GM23338 (cell line): ENCODE results near the gene TNFRSF19. TPM values are rescaled to one million over a fixed set of nuclear protein-coding genes. Genes with fewer than 3 reads are reported as not detected.

Source experiments
- ATAC-seq: fragments of 200-7000 bp; cut with Tn5 transposase; 3 replicates; pipeline ENCODE4 v1.9.1; 2020
- DNase-seq: peaks from one replicate; pipeline ENCODE4 v3.0.0-alpha.2; 2015; ENCODE audit warnings: low spot score
- H2AFZ ChIP-seq: fragments of 200-600 bp; sonication (generic); 2 replicates; pipeline ENCODE4 v1.8.0; 2016; ENCODE audit warnings: antibody characterized with exemption, mild to moderate bottlenecking, moderate library complexity
- H3F3A ChIP-seq: fragments of 200-600 bp; sonication (generic); replicated peaks from 2 replicates; pipeline ENCODE4 v1.8.0; 2017; ENCODE audit warnings: antibody characterized with exemption, mixed run types, low read depth
- H3K27ac ChIP-seq: fragments of 200-600 bp; sonication (generic); 2 replicates; pipeline ENCODE4 v1.6.1; 2016; ENCODE audit warnings: low read depth
- H3K27me3 ChIP-seq: fragments of 200-600 bp; sonication (generic); 2 replicates; pipeline ENCODE4 v1.8.0; 2016; ENCODE audit warnings: mild to moderate bottlenecking, mixed run types, moderate library complexity; ENCODE audit not compliant: insufficient read depth
- H3K36me3 ChIP-seq: fragments of 200-600 bp; sonication (generic); 2 replicates; pipeline ENCODE4 v1.8.0; 2016; ENCODE audit warnings: mild to moderate bottlenecking; ENCODE audit not compliant: insufficient read depth
- H3K4me1 ChIP-seq: fragments of 200-600 bp; sonication (generic); 2 replicates; pipeline ENCODE4 v1.8.0; 2016; ENCODE audit warnings: mild to moderate bottlenecking, moderate library complexity; ENCODE audit not compliant: insufficient read depth
- H3K4me2 ChIP-seq: fragments of 200-600 bp; sonication (generic); 2 replicates; pipeline ENCODE4 v1.7.1; 2017; ENCODE audit warnings: mixed run types
- H3K4me3 ChIP-seq: fragments of 200-600 bp; sonication (generic); 2 replicates; pipeline ENCODE4 v1.6.1; 2016; ENCODE audit warnings: mixed run types
- H3K79me2 ChIP-seq: fragments of 200-600 bp; sonication (generic); replicated peaks from 2 replicates; pipeline ENCODE4 v1.8.0; 2017; ENCODE audit warnings: mild to moderate bottlenecking; ENCODE audit not compliant: insufficient read depth
- H3K9me2 ChIP-seq: fragments of 200-600 bp; sonication (generic); 2 replicates; pipeline ENCODE4 v1.8.0; 2017; ENCODE audit not compliant: insufficient read depth
- H4K20me1 ChIP-seq: fragments of 200-600 bp; sonication (generic); replicated peaks from 2 replicates; pipeline ENCODE4 v1.8.0; 2017; ENCODE audit warnings: mild to moderate bottlenecking; ENCODE audit not compliant: insufficient read depth
- H3K27ac Mint-ChIP-seq: 2 replicates; pipeline ENCODE4 v1.8.0; 2020; ENCODE audit warnings: inconsistent platforms, mild to moderate bottlenecking, moderate library complexity, mixed read lengths
- H3K27me3 Mint-ChIP-seq: 3 replicates; pipeline ENCODE4 v1.8.0; 2022; ENCODE audit warnings: low read depth, mild to moderate bottlenecking, moderate library complexity, mixed read lengths, inconsistent platforms; ENCODE audit not compliant: insufficient read depth, poor library complexity
- H3K36me3 Mint-ChIP-seq: 3 replicates; pipeline ENCODE4 v1.8.0; 2021; ENCODE audit warnings: low read depth, mild to moderate bottlenecking, inconsistent platforms, moderate library complexity, mixed read lengths
- H3K4me1 Mint-ChIP-seq: 3 replicates; pipeline ENCODE4 v1.8.0; 2020; ENCODE audit warnings: mild to moderate bottlenecking, inconsistent platforms, mixed read lengths
- H3K4me3 Mint-ChIP-seq: 3 replicates; pipeline ENCODE4 v1.8.0; 2021; ENCODE audit warnings: moderate library complexity, mild to moderate bottlenecking, inconsistent platforms, mixed read lengths
- H3K9me3 Mint-ChIP-seq: 3 replicates; pipeline ENCODE4 v1.8.0; 2020; ENCODE audit warnings: moderate library complexity, mild to moderate bottlenecking, inconsistent platforms, mixed read lengths
- CTCF ChIP-seq, 2 experiments: fragments of 200-600 bp in 1 of 2; sonication (generic) in 1 of 2; conservative IDR thresholded peaks; 2 replicates each; pipeline versions ENCODE4 v1.5.1 to v1.6.1; 2016 to 2017; ENCODE audit warnings: antibody characterized with exemption in 2 of 2, low read depth in 2 of 2, mild to moderate bottlenecking in 2 of 2, moderate library complexity in 1 of 2
- ETS1 ChIP-seq: IDR thresholded peaks from 2 replicates; pipeline ENCODE4 v1.6.1; 2016; ENCODE audit warnings: antibody characterized with exemption
- EZH2 ChIP-seq: fragments of 200-600 bp; sonication (generic); IDR thresholded peaks from one replicate; pipeline ENCODE4 v1.8.0; 2017; ENCODE audit warnings: antibody characterized with exemption, mild to moderate bottlenecking, low read depth; ENCODE audit not compliant: unreplicated experiment
- NANOG ChIP-seq: IDR thresholded peaks from 2 replicates; pipeline ENCODE4 v1.6.1; 2016; ENCODE audit warnings: antibody characterized with exemption, borderline replicate concordance
- POLR2AphosphoS5 ChIP-seq: IDR thresholded peaks from 2 replicates; pipeline ENCODE4 v1.6.1; 2016; ENCODE audit warnings: antibody characterized with exemption, low read depth
- ZNF114 ChIP-seq: fragments of 250-450 bp; sonication (Bioruptor Pico); IDR thresholded peaks from 2 replicates; pipeline ENCODE4 v1.5.0; 2020; ENCODE audit warnings: mild to moderate bottlenecking, moderate library complexity
- ZNF462 ChIP-seq: fragments of 250-450 bp; sonication (Bioruptor Pico); IDR thresholded peaks from 2 replicates; pipeline ENCODE4 v1.5.0; 2020; ENCODE audit warnings: mild to moderate bottlenecking, moderate library complexity
- polyA plus RNA-seq: library from polyadenylated mRNA; unstranded; fragments of >200 nt; fragmentation: Nextera tagmentation; extraction: Ambion mirVana; gene quantifications from 2 replicates; pipeline ENCODE4 v1.2.1, GENCODE V29; 2016
- total RNA-seq: library from RNA; depleted of rRNA; stranded (reverse); fragments of >200 nt; shearing (Covaris generic); gene quantifications from 2 replicates; pipeline ENCODE4 v1.2.3, GENCODE V29; 2014

The TNFRSF19 gene
- total and polyA plus RNA-seq, 2 experiments from 2014 or later: 0.21 to 0.35 TPM

- Mint-ChIP-seq H3K27me3 (peaks cover 6% of the 10 kb centered on the region), H3K36me3 (peaks cover 12% of the 10 kb centered on the region; the same call in 2 of the 3 replicates), H3K4me3 (no peak overlapping the region), H3K27ac (no peak overlapping the region), H3K4me1 (no peaks in the 10 kb centered on the region), H3K9me3 (peaks cover 24% of the 10 kb centered on the region)
- no peaks in the 10 kb centered on the region for H3F3A ChIP-seq
- H3K4me2 ChIP-seq: no peak overlapping the region
- no peak for DNase-seq
- H3K27me3 ChIP-seq: no peaks in the 10 kb centered on the region
- peaks cover 3% of the 10 kb centered on the region; the same call in 1 of the 2 replicates for H3K9me2 ChIP-seq
- no peak for ATAC-seq
- no peaks in the 10 kb centered on the region for H4K20me1 ChIP-seq
- no peaks in the 10 kb centered on the region for H3K79me2 ChIP-seq
- TF ChIP-seq NANOG (no peak), ZNF462 (no peak), POLR2AphosphoS5 (no peak), ETS1 (no peak), EZH2 (no peak), CTCF (conservative IDR thresholded peaks at IDR 0.05; ENCODE audit: low read depth in 2 of 2) (no peak), ZNF114 (CRISPR knock-in tag) (no peak)
- H3K27ac ChIP-seq: no peak overlapping the region
- no peaks in the 10 kb centered on the region; the same call in 1 of the 2 replicates for H3K36me3 ChIP-seq
- no peak overlapping the region for H3K4me3 ChIP-seq
- H3K4me1 ChIP-seq: no peaks in the 10 kb centered on the region
- H2AFZ ChIP-seq: 0 out of 2 replicates have a peak overlapping the region, but pooled peaks have one; percentile 66
Observed at GRCh38 chr13:23688336-23688735, 118.1 kb downstream of the TNFRSF19 start.
